Mesendoderm (in vitro differentiated cells): ENCODE results near the gene GALNT17.

Experiments
- DNase-seq: peaks from one replicate; pipeline ENCODE4 v3.0.0; 2013
- H2AK5ac ChIP-seq: 2 replicates; pipeline ENCODE4 v1.6.1; 2013; ENCODE audit warnings: low read length, inconsistent platforms
- H2BK120ac ChIP-seq: 2 replicates; pipeline ENCODE4 v1.6.1; 2013; ENCODE audit warnings: low read depth, mild to moderate bottlenecking, low read length, moderate library complexity, mixed read lengths
- H2BK15ac ChIP-seq: replicated peaks from 2 replicates; pipeline ENCODE4 v1.6.1; 2013; ENCODE audit warnings: low read depth, mild to moderate bottlenecking, moderate library complexity
- H2BK5ac ChIP-seq: 2 replicates; pipeline ENCODE4 v1.6.1; 2013; ENCODE audit warnings: low read length, inconsistent platforms
- H3K18ac ChIP-seq: 2 replicates; pipeline ENCODE4 v1.6.1; 2013; ENCODE audit warnings: mild to moderate bottlenecking, low read length, mixed read lengths
- H3K23ac ChIP-seq: one replicate; pipeline ENCODE4 v1.6.1; 2013; ENCODE audit warnings: low read length
- H3K27ac ChIP-seq: 2 replicates; pipeline ENCODE4 v1.5.1; 2013; ENCODE audit warnings: low read depth, mild to moderate bottlenecking, inconsistent platforms, low read length, moderate library complexity
- H3K27me3 ChIP-seq: 2 replicates; pipeline ENCODE4 v1.6.1; 2013; ENCODE audit warnings: low read length, control low read depth, mild to moderate bottlenecking, inconsistent platforms; ENCODE audit not compliant: insufficient read depth, poor library complexity
- H3K36me3 ChIP-seq: 2 replicates; pipeline ENCODE4 v1.6.1; 2013; ENCODE audit warnings: low read length, inconsistent platforms; ENCODE audit not compliant: control insufficient read depth, insufficient read depth
- H3K4ac ChIP-seq: one replicate; pipeline ENCODE4 v1.6.1; 2013; ENCODE audit warnings: low read depth, mild to moderate bottlenecking, low read length, moderate library complexity
- H3K4me1 ChIP-seq: 2 replicates; pipeline ENCODE4 v1.6.1; 2013; ENCODE audit warnings: low read depth, low read length, inconsistent platforms; ENCODE audit not compliant: control insufficient read depth
- H3K4me2 ChIP-seq: 2 replicates; pipeline ENCODE4 v1.6.1; 2013; ENCODE audit warnings: low read length
- H3K4me3 ChIP-seq: 2 replicates; pipeline ENCODE4 v1.5.1; 2013; ENCODE audit warnings: mild to moderate bottlenecking, low read length
- H3K56ac ChIP-seq: one replicate; pipeline ENCODE4 v1.6.1; 2013; ENCODE audit warnings: low read length
- H3K79me1 ChIP-seq: 2 replicates; pipeline ENCODE4 v1.6.1; 2013; ENCODE audit warnings: low read length, inconsistent platforms
- H3K79me2 ChIP-seq: 2 replicates; pipeline ENCODE4 v1.6.1; 2013; ENCODE audit warnings: mild to moderate bottlenecking, low read length; ENCODE audit not compliant: control insufficient read depth, insufficient read depth
- H3K9ac ChIP-seq: 2 replicates; pipeline ENCODE4 v1.6.1; 2013; ENCODE audit warnings: low read length, inconsistent platforms
- H4K5ac ChIP-seq: one replicate; pipeline ENCODE4 v1.6.1; 2013; ENCODE audit warnings: low read length
- H4K8ac ChIP-seq: one replicate; pipeline ENCODE4 v1.6.1; 2013; ENCODE audit warnings: low read depth, mild to moderate bottlenecking, control low read depth, low read length, moderate library complexity
- WGBS: extraction: QIAGEN DNeasy Blood & Tissue Kit; methylation state at CpG from one replicate; pipeline ENCODE4 v1.1.7; 2013; ENCODE audit warnings: low lambda C conversion rate, missing lambda C conversion rate; ENCODE audit not compliant: insufficient coverage; ENCODE audit errors: extremely low coverage; 5-methylcytosine and 5-hydroxymethylcytosine counted together

Gene GALNT17

GRCh38 chr7:71320916-71321315 lies 189.0 kb downstream of the GALNT17 start:
- H3K4ac ChIP-seq, result no peak overlapping the region
- no peak overlapping the region for H3K18ac ChIP-seq
- H3K9ac ChIP-seq, result no peak overlapping the region
- H2AK5ac ChIP-seq, result no peak overlapping the region
- peaks cover 8% of the 10 kb centered on the region for H3K4me1 ChIP-seq
- H3K79me1 ChIP-seq, result peaks cover 18% of the 10 kb centered on the region
- no peaks in the 10 kb centered on the region for H3K27me3 ChIP-seq
- H2BK15ac ChIP-seq, result no peak overlapping the region
- WGBS, result no CpG with 5 or more reads among the region's 2 CpGs
- no peak overlapping the region for H3K56ac ChIP-seq
- no peak for DNase-seq
- no peak overlapping the region for H3K4me2 ChIP-seq
- H4K8ac ChIP-seq, result no peak overlapping the region
- no peak overlapping the region for H3K4me3 ChIP-seq
- no peak overlapping the region for H2BK120ac ChIP-seq
- no peaks in the 10 kb centered on the region for H3K36me3 ChIP-seq
- no peak overlapping the region for H2BK5ac ChIP-seq
- peaks cover 9% of the 10 kb centered on the region for H3K79me2 ChIP-seq
- H3K27ac ChIP-seq, result no peak overlapping the region
- H4K5ac ChIP-seq, result no peak overlapping the region
- no peak overlapping the region for H3K23ac ChIP-seq

GRCh38 chr7:71322201-71322600 lies 190.3 kb downstream of the GALNT17 start:
- H3K4me1 ChIP-seq, result peaks cover 8% of the 10 kb centered on the region
- H2AK5ac ChIP-seq, result no peak overlapping the region
- H3K9ac ChIP-seq, result no peak overlapping the region
- H2BK5ac ChIP-seq, result no peak overlapping the region
- H3K79me1 ChIP-seq, result peaks cover 16% of the 10 kb centered on the region
- no peaks in the 10 kb centered on the region for H3K36me3 ChIP-seq
- no peak overlapping the region for H3K4me2 ChIP-seq
- no peak overlapping the region for H3K23ac ChIP-seq
- no CpG with 5 or more reads among the region's 6 CpGs for WGBS
- no peak overlapping the region for H3K4me3 ChIP-seq
- no peaks in the 10 kb centered on the region for H3K27me3 ChIP-seq
- H3K27ac ChIP-seq, result no peak overlapping the region
- H3K56ac ChIP-seq, result no peak overlapping the region
- no peak for DNase-seq
- no peak overlapping the region for H2BK120ac ChIP-seq
- no peak overlapping the region for H4K5ac ChIP-seq
- H3K79me2 ChIP-seq, result peaks cover 10% of the 10 kb centered on the region
- no peak overlapping the region for H3K4ac ChIP-seq
- H2BK15ac ChIP-seq, result no peak overlapping the region
- no peak overlapping the region for H4K8ac ChIP-seq
- H3K18ac ChIP-seq, result no peak overlapping the region

- peaks cover 8% of the 10 kb centered on the region for H3K4me1 ChIP-seq
- no peak overlapping the region for H3K27ac ChIP-seq
- H4K8ac ChIP-seq, result no peak overlapping the region
- DNase-seq, result no peak
- no peaks in the 10 kb centered on the region for H3K36me3 ChIP-seq
- H3K9ac ChIP-seq, result no peak overlapping the region
- no peaks in the 10 kb centered on the region for H3K27me3 ChIP-seq
- H3K23ac ChIP-seq, result no peak overlapping the region
- H2BK120ac ChIP-seq, result no peak overlapping the region
- H3K18ac ChIP-seq, result no peak overlapping the region
- H3K79me1 ChIP-seq, result peaks cover 16% of the 10 kb centered on the region
- WGBS, result no CpG with 5 or more reads among the region's 6 CpGs
- no peak overlapping the region for H3K4me3 ChIP-seq
- no peak overlapping the region for H3K4ac ChIP-seq
- H3K56ac ChIP-seq, result no peak overlapping the region
- H2BK15ac ChIP-seq, result no peak overlapping the region
- no peak overlapping the region for H2BK5ac ChIP-seq
- peaks cover 10% of the 10 kb centered on the region for H3K79me2 ChIP-seq
- H2AK5ac ChIP-seq, result no peak overlapping the region
- H4K5ac ChIP-seq, result no peak overlapping the region
- no peak overlapping the region for H3K4me2 ChIP-seq
Observed at GRCh38 chr7:71323726-71324125, 191.8 kb downstream of the GALNT17 start.

- Histone ChIP-seq H3K4me3 (no peak overlapping the region), H2BK15ac (no peak overlapping the region), H3K79me2 (peaks cover 7% of the 10 kb centered on the region), H3K18ac (no peak overlapping the region), H3K79me1 (peaks cover 13% of the 10 kb centered on the region), H2BK120ac (no peak overlapping the region), H4K5ac (no peak overlapping the region), H3K4ac (no peak overlapping the region), H3K27ac (no peak overlapping the region), H3K27me3 (no peaks in the 10 kb centered on the region), H2BK5ac (no peak overlapping the region), H3K36me3 (no peaks in the 10 kb centered on the region), H3K4me1 (peaks cover 8% of the 10 kb centered on the region), H3K23ac (no peak overlapping the region), H3K4me2 (no peak overlapping the region), H2AK5ac (no peak overlapping the region), H3K56ac (peak overlapping the region; percentile 10), H3K9ac (no peak overlapping the region), H4K8ac (no peak overlapping the region)
- WGBS, result no CpG with 5 or more reads among the region's 5 CpGs
- DNase-seq, result peak; percentile 66
Observed at GRCh38 chr7:71325151-71325550, 193.2 kb downstream of the GALNT17 start.

GRCh38 chr7:71326595-71326994 lies 194.7 kb downstream of the GALNT17 start:
- Histone ChIP-seq H3K9ac (no peak overlapping the region), H3K4me2 (no peak overlapping the region), H3K18ac (no peak overlapping the region), H3K27me3 (no peaks in the 10 kb centered on the region), H3K56ac (no peak overlapping the region), H3K23ac (no peak overlapping the region), H2BK15ac (no peak overlapping the region), H3K4me1 (peaks cover 8% of the 10 kb centered on the region), H3K4ac (no peak overlapping the region), H2BK120ac (no peak overlapping the region), H3K79me2 (peaks cover 3% of the 10 kb centered on the region), H3K36me3 (no peaks in the 10 kb centered on the region), H3K4me3 (no peak overlapping the region), H3K79me1 (peaks cover 10% of the 10 kb centered on the region), H4K5ac (no peak overlapping the region), H4K8ac (no peak overlapping the region), H2BK5ac (no peak overlapping the region), H3K27ac (no peak overlapping the region), H2AK5ac (no peak overlapping the region)
- WGBS, result no CpG with 5 or more reads among the region's 1 CpG
- DNase-seq, result no peak

GRCh38 chr7:71327946-71328345 lies 196.0 kb downstream of the GALNT17 start:
- H3K4ac ChIP-seq, result no peak overlapping the region
- DNase-seq, result no peak
- no peak overlapping the region for H2AK5ac ChIP-seq
- peaks cover 13% of the 10 kb centered on the region for H3K79me1 ChIP-seq
- peaks cover 9% of the 10 kb centered on the region for H3K4me1 ChIP-seq
- H3K56ac ChIP-seq, result no peak overlapping the region
- no peak overlapping the region for H3K4me2 ChIP-seq
- no peaks in the 10 kb centered on the region for H3K27me3 ChIP-seq
- H2BK120ac ChIP-seq, result no peak overlapping the region
- peak overlapping the region; percentile 19 for H2BK15ac ChIP-seq
- H2BK5ac ChIP-seq, result no peak overlapping the region
- no peak overlapping the region for H3K9ac ChIP-seq
- no peak overlapping the region for H3K18ac ChIP-seq
- peaks cover 3% of the 10 kb centered on the region for H3K79me2 ChIP-seq
- no peak overlapping the region for H4K5ac ChIP-seq
- H3K4me3 ChIP-seq, result no peak overlapping the region
- WGBS, result no CpG with 5 or more reads among the region's 5 CpGs
- H3K27ac ChIP-seq, result no peak overlapping the region
- H3K23ac ChIP-seq, result no peak overlapping the region
- no peak overlapping the region for H4K8ac ChIP-seq
- H3K36me3 ChIP-seq, result no peaks in the 10 kb centered on the region
